Measurements from ENCODE around the gene TTC7B. TPM values are rescaled to one million over a fixed set of nuclear protein-coding genes. Genes with fewer than 3 reads are reported as not detected.

Gene TTC7B
- total and polyA plus RNA-seq, 2 donors (not counting 3 experiments of a cell fraction or from before 2014, with no cell fraction given): 46.8 to 76.5 TPM

DNA sequence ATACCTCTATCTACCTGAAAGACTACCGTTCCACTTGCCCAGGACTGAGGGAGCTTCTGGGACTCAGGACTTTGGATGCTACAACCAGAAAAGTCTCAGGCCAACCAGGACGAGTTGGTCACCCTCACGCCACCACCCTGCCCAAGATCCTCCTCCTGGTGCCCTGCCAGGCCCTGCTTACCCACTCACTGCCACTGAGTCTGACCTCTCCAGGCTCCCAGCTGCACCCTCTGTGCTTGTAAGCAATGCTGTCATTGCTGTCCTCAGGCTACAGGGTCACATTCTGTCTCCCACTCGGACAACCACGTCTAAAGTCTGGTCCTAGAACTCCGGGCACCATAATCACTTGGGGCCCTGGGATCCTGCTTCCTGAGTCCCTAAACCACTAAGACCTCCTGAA lies 9.2 kb downstream of the TTC7B start:
- POLR2A ChIA-PET: no interaction called here
- Histone ChIP-seq H3K4me1 (ENCODE audit: control insufficient read depth, extremely low read depth, insufficient read depth, low read length) (peaks cover 43% of the 10 kb centered on the region), H3K79me2 (ENCODE audit: control insufficient read depth, insufficient read depth, low read length) (peaks cover 71% of the 10 kb centered on the region), H3K4me2 (ENCODE audit: insufficient read depth, low read length) (no peak overlapping the region), H2AFZ (ENCODE audit: low read depth, low read length) (no peak overlapping the region), H3K36me3 (ENCODE audit: control insufficient read depth in 2 of 2, extremely low read depth in 1 of 2, insufficient read depth in 2 of 2, low read length in 2 of 2) (no peaks in the 10 kb centered on the region), H4K20me1 (replicated peaks; ENCODE audit: control insufficient read depth, extremely low read depth, insufficient read depth, low read length) (no peaks in the 10 kb centered on the region), H3K9me1 (replicated peaks; ENCODE audit: control insufficient read depth, extremely low read depth, insufficient read depth, low read length) (no peaks in the 10 kb centered on the region), H3K27me3 (ENCODE audit: control insufficient read depth in 2 of 2, insufficient read depth in 2 of 2, low read length in 2 of 2) (no peaks in the 10 kb centered on the region), H3K4me3 (replicated peaks in 1 of 3; ENCODE audit: insufficient read depth in 1 of 3, low read depth in 1 of 3, low read length in 3 of 3) (no peak overlapping the region), H3K27ac (ENCODE audit: insufficient read depth, low read depth, low read length) (no peak overlapping the region), H3K9me3 (replicated peaks; ENCODE audit: control insufficient read depth, insufficient read depth, low read length) (no peaks in the 10 kb centered on the region), H3K9ac (replicated peaks; ENCODE audit: extremely low read depth, insufficient read depth, low read length) (no peak overlapping the region)
- intact Hi-C loops (cut with micrococcal nuclease) (no loop called here), dilution Hi-C loops (cut with MboI; ENCODE audit: extremely low pct_ligation_motif_present, low sequenced_read_pairs) (no loop called here)
- no TSS peak for BruUV-seq (replicated peaks)
- TF ChIP-seq POLR2AphosphoS5 (IDR thresholded peaks at IDR 0.05; ENCODE audit: insufficient read depth, low read depth, low read length): no peak
- no peak for TF ChIP-seq FOS (IDR thresholded peaks at IDR 0.05; ENCODE audit: borderline replicate concordance, insufficient read depth, low read length)
- TF ChIP-seq, protein P1, sequence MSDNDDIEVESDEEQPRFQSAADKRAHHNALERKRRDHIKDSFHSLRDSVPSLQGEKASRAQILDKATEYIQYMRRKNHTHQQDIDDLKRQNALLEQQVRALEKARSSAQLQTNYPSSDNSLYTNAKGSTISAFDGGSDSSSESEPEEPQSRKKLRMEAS (IDR thresholded peaks at IDR 0.05; ENCODE audit: insufficient read depth, insufficient read length): no peak
- TF ChIP-seq, protein P2, sequence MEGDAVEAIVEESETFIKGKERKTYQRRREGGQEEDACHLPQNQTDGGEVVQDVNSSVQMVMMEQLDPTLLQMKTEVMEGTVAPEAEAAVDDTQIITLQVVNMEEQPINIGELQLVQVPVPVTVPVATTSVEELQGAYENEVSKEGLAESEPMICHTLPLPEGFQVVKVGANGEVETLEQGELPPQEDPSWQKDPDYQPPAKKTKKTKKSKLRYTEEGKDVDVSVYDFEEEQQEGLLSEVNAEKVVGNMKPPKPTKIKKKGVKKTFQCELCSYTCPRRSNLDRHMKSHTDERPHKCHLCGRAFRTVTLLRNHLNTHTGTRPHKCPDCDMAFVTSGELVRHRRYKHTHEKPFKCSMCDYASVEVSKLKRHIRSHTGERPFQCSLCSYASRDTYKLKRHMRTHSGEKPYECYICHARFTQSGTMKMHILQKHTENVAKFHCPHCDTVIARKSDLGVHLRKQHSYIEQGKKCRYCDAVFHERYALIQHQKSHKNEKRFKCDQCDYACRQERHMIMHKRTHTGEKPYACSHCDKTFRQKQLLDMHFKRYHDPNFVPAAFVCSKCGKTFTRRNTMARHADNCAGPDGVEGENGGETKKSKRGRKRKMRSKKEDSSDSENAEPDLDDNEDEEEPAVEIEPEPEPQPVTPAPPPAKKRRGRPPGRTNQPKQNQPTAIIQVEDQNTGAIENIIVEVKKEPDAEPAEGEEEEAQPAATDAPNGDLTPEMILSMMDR (IDR thresholded peaks at IDR 0.05; ENCODE audit: extremely low read depth in 1 of 2, insufficient read depth in 1 of 2, low read depth in 1 of 2, low read length in 2 of 2): no peak
- TF ChIP-seq POLR2A (IDR thresholded peaks at IDR 0.05; ENCODE audit: low read depth, low read length): no peak
- TF ChIP-seq EZH2 (IDR thresholded peaks at IDR 0.05; ENCODE audit: borderline replicate concordance, low read depth, low read length, severe bottlenecking): no peak
- TF ChIP-seq JUN (IDR thresholded peaks at IDR 0.05; ENCODE audit: borderline replicate concordance, insufficient read depth, insufficient read length, low read depth): no peak
- TF ChIP-seq GATA2 (IDR thresholded peaks at IDR 0.05; ENCODE audit: insufficient read depth, insufficient read length, low read depth, low read length): no peak
- TF ChIP-seq MYC (IDR thresholded peaks at IDR 0.05; ENCODE audit: low read depth, low read length): no peak
- CTCF ChIA-PET: interaction anchor here (1.0 to 3.0 kb wide), 6 partner anchors 8 to 48 kb away, joined by 3 to 11 read pairs (median 5); partner anchors contain the start of gene TTC7B
- FAIRE-seq (no peak), DNase-seq (ENCODE audit: low read depth, low spot score) (no peak)

All from endothelial cell of umbilical vein (primary cell).